Right cardiac atrium (tissue), 5 donors: ENCODE data around the gene SRPK1. TPM values are rescaled to one million over a fixed set of nuclear protein-coding genes. Genes with fewer than 3 reads are reported as not detected.

Source experiments
- ATAC-seq, 2 donors: fragments of 200-7000 bp; cut with Tn5 transposase; one replicate each; pipeline versions ENCODE4 v1.8.0 to v1.9.1; 2020; ENCODE audit warnings: moderate library complexity in 2 of 2, mild to moderate bottlenecking in 1 of 2
- DNase-seq, 3 donors: peaks; one replicate each; pipeline ENCODE4 v3.0.0-alpha.2; 2020
- H3K27ac ChIP-seq: one replicate; pipeline ENCODE4 v1.5.1; 2013; ENCODE audit warnings: mild to moderate bottlenecking, low read length, control low read depth, moderate library complexity
- H3K27me3 ChIP-seq: one replicate; pipeline ENCODE4 v1.6.1; 2013; ENCODE audit not compliant: control insufficient read depth, insufficient read depth
- H3K4me1 ChIP-seq: one replicate; pipeline ENCODE4 v1.6.1; 2013; ENCODE audit warnings: low read length; ENCODE audit not compliant: control insufficient read depth, insufficient read depth
- H3K4me3 ChIP-seq: one replicate; pipeline ENCODE4 v1.5.1; 2013; ENCODE audit warnings: low read length, control low read depth
- H3K9me3 ChIP-seq: one replicate; pipeline ENCODE4 v1.6.1; 2013; ENCODE audit warnings: low read length; ENCODE audit not compliant: control insufficient read depth
- WGBS: extraction: QIAGEN DNeasy Blood & Tissue Kit; methylation state at CpG from one replicate; pipeline ENCODE4 v1.1.7; 2013; 5-methylcytosine and 5-hydroxymethylcytosine counted together
- intact Hi-C, 4 donors: fragments of 100-400 bp; cut with DNase I; formaldehyde crosslinking; loops; one replicate each; pipeline versions ENCODE4 v1.11.0 to v1.14.0; 2022 to 2023
- polyA plus RNA-seq: library from polyadenylated mRNA; stranded (reverse); fragments of 200-250 nt; gene quantifications from one replicate; pipeline ENCODE4 v1.2.3, GENCODE V29; 2013
- total RNA-seq, 4 donors: library from RNA; stranded (reverse); fragmentation: NEBNext Ultra II Directional; extraction: Animal tissue kit (Norgen Biotek cat#: 25700); gene quantifications; one replicate each; pipeline ENCODE4 v1.2.1, GENCODE V29; 2021
- donor health status: healthy with polysubstance abuse.
- donor health status: DM: no; HTN: yes; CAD: no.
- donor health status: DM: no; HTN: no; CAD: no.
- donor health status: DM: no; HTN: yes; CAD: no; lungs with severe emphysema.
- donor health status: DM: yes; HTN: yes; CAD: no.

The SRPK1 gene
- total and polyA plus RNA-seq, 5 donors = 7.8 to 24.0 (median 20.8) TPM

GRCh38 chr6:35790683-35791082 is 130.2 kb downstream of the SRPK1 start:
- ATAC-seq = no peak
- H3K9me3 ChIP-seq = no peaks in the 10 kb centered on the region

GRCh38 chr6:35788423-35788982 is 132.4 kb downstream of the SRPK1 start:
- intact Hi-C loops = no loop called here
- no peaks in the 10 kb centered on the region for H3K9me3 ChIP-seq
- WGBS = 58% methylated on average over 4 of the region's 4 CpGs
- no peak for ATAC-seq
- H3K27me3 ChIP-seq = no peaks in the 10 kb centered on the region
- no peak overlapping the region for H3K27ac ChIP-seq
- no peak for DNase-seq
- no peak overlapping the region for H3K4me3 ChIP-seq
- no peaks in the 10 kb centered on the region for H3K4me1 ChIP-seq

More at GRCh38 chr6:35790683-35791082, 130.2 kb downstream of the SRPK1 start:
- WGBS = 83% methylated on average over 5 of the region's 5 CpGs
- H3K27me3 ChIP-seq = no peaks in the 10 kb centered on the region
- H3K4me1 ChIP-seq = no peaks in the 10 kb centered on the region
- no peak overlapping the region for H3K4me3 ChIP-seq
- no peak overlapping the region for H3K27ac ChIP-seq
- intact Hi-C loops = no loop called here
- DNase-seq = no peak

GRCh38 chr6:35787266-35788218 is 133.4 kb downstream of the SRPK1 start:
- H3K4me3 ChIP-seq = no peak overlapping the region
- no peak for DNase-seq
- H3K9me3 ChIP-seq = no peaks in the 10 kb centered on the region
- intact Hi-C loops = no loop called here
- no peak for ATAC-seq
- no peak overlapping the region for H3K27ac ChIP-seq
- H3K4me1 ChIP-seq = no peaks in the 10 kb centered on the region
- no peaks in the 10 kb centered on the region for H3K27me3 ChIP-seq
- 82% methylated on average over 13 of the region's 13 CpGs for WGBS

GRCh38 chr6:35786810-35787209 is 134.1 kb downstream of the SRPK1 start:
- 20% methylated on average over 25 of the region's 25 CpGs for WGBS
- no peaks in the 10 kb centered on the region for H3K4me1 ChIP-seq
- H3K4me3 ChIP-seq = no peak overlapping the region
- no peaks in the 10 kb centered on the region for H3K27me3 ChIP-seq
- H3K27ac ChIP-seq = no peak overlapping the region
- peak; percentile 27 to 50 for ATAC-seq
- DNase-seq = no peak
- intact Hi-C loops = no loop called here
- no peaks in the 10 kb centered on the region for H3K9me3 ChIP-seq

GRCh38 chr6:35786272-35786671 is 134.6 kb downstream of the SRPK1 start:
- DNase-seq = no peak
- Histone ChIP-seq H3K27ac (no peak overlapping the region), H3K4me3 (no peak overlapping the region), H3K9me3 (no peaks in the 10 kb centered on the region), H3K27me3 (no peaks in the 10 kb centered on the region), H3K4me1 (no peaks in the 10 kb centered on the region)
- intact Hi-C loops = no loop called here
- ATAC-seq = no peak
- WGBS = 52% methylated on average over 2 of the region's 2 CpGs

GRCh38 chr6:35784200-35784599 is 136.7 kb downstream of the SRPK1 start:
- ATAC-seq = no peak
- Histone ChIP-seq H3K27me3 (peaks cover 3% of the 10 kb centered on the region), H3K27ac (no peak overlapping the region), H3K9me3 (no peaks in the 10 kb centered on the region), H3K4me3 (no peak overlapping the region), H3K4me1 (no peaks in the 10 kb centered on the region)
- no peak for DNase-seq
- intact Hi-C loops = no loop called here
- WGBS = 66% methylated on average over 2 of the region's 2 CpGs

Other genes with a start within 250 kb of the SRPK1 start
- gene FKBP5, start 232.2 kb downstream of the SRPK1 start, total RNA-seq = 100 to 1,000 TPM; 109 to 155 (median 111) TPM
- 75.0 TPM for gene FKBP5, start 232.2 kb downstream of the SRPK1 start, polyA plus RNA-seq
- gene ARMC12, start 184.1 kb downstream of the SRPK1 start, total RNA-seq = under 1 TPM in 1 of 4 donors, not detected in 3; 0.31 TPM
- gene ARMC12, start 184.1 kb downstream of the SRPK1 start, polyA plus RNA-seq = 0.32 TPM
- gene CLPSL2, start 144.5 kb downstream of the SRPK1 start, total RNA-seq = not detected
- gene CLPSL2, start 144.5 kb downstream of the SRPK1 start, polyA plus RNA-seq = not detected
- not detected for gene CLPSL1, start 140.1 kb downstream of the SRPK1 start, total RNA-seq
- gene CLPSL1, start 140.1 kb downstream of the SRPK1 start, polyA plus RNA-seq = not detected
- not detected for gene CLPS, start 123.8 kb downstream of the SRPK1 start, total RNA-seq
- gene CLPS, start 123.8 kb downstream of the SRPK1 start, polyA plus RNA-seq = not detected
- gene LHFPL5, start 115.7 kb downstream of the SRPK1 start, total RNA-seq = not detected
- gene LHFPL5, start 115.7 kb downstream of the SRPK1 start, polyA plus RNA-seq = not detected
- gene SLC26A8, start 103.5 kb upstream of the SRPK1 start, total RNA-seq = under 1 TPM in 1 of 4 donors, not detected in 3; 0.29 TPM
- gene SLC26A8, start 103.5 kb upstream of the SRPK1 start, polyA plus RNA-seq = not detected
- 10 to 100 TPM; 27.8 to 37.0 (median 33.7) TPM for gene MAPK14, start 106.7 kb upstream of the SRPK1 start, total RNA-seq
- gene MAPK14, start 106.7 kb upstream of the SRPK1 start, polyA plus RNA-seq = 12.4 TPM
- gene MAPK13, start 209.4 kb upstream of the SRPK1 start, total RNA-seq = 1 to 10 TPM; 1.7 to 4.0 (median 2.4) TPM
- gene MAPK13, start 209.4 kb upstream of the SRPK1 start, polyA plus RNA-seq = 1.4 TPM